Dermis blood vessel endothelial cell (primary cell): ENCODE measurements around the gene POC1B. TPM values are rescaled to one million over a fixed set of nuclear protein-coding genes. Genes with fewer than 3 reads are reported as not detected.
A peak's percentile ranks its signal among the peaks of the same experiment; 100 is the strongest.

Experiments
- DNase-seq: peaks from one replicate; pipeline ENCODE4 v3.0.0; 2010
- total RNA-seq: library from RNA; depleted of rRNA; stranded (reverse); fragments of >200 nt; gene quantifications from 2 replicates; pipeline ENCODE4 v1.2.3, GENCODE V29; 2014

Gene POC1B
- total RNA-seq, 1 donor from 2014 or later = 25.2 TPM

GRCh38 chr12:89494411-89495231 is 31.2 kb downstream of the POC1B start:
- DNase-seq = no peak

GRCh38 chr12:89493670-89494302 is 32.1 kb downstream of the POC1B start:
- DNase-seq = no peak

- no peak for DNase-seq
Measured at GRCh38 chr12:89492883-89493282, 33.0 kb downstream of the POC1B start.

GRCh38 chr12:89490922-89491321 is 34.9 kb downstream of the POC1B start:
- DNase-seq = no peak

GRCh38 chr12:89486264-89486663 is 39.6 kb downstream of the POC1B start:
- no peak for DNase-seq

- no peak for DNase-seq
Measured at GRCh38 chr12:89484470-89484869, 41.4 kb downstream of the POC1B start.

GRCh38 chr12:89481213-89481914 is 44.5 kb downstream of the POC1B start:
- DNase-seq = no peak

GRCh38 chr12:89479982-89480381 is 45.9 kb downstream of the POC1B start:
- no peak for DNase-seq

GRCh38 chr12:89477633-89478279 is 48.1 kb downstream of the POC1B start:
- no peak for DNase-seq

- DNase-seq = no peak
Measured at GRCh38 chr12:89476904-89477595, 48.8 kb downstream of the POC1B start.

GRCh38 chr12:89476232-89476631 is 49.6 kb downstream of the POC1B start:
- no peak for DNase-seq

- DNase-seq = no peak
Measured at GRCh38 chr12:89475203-89475990, 50.5 kb downstream of the POC1B start.

GRCh38 chr12:89474615-89475014 is 51.2 kb downstream of the POC1B start:
- DNase-seq = no peak

- no peak for DNase-seq
Measured at GRCh38 chr12:89472508-89472907, 53.3 kb downstream of the POC1B start.

- peak; percentile 80 for DNase-seq
Measured at GRCh38 chr12:89470741-89471509, 54.9 kb downstream of the POC1B start.

GRCh38 chr12:89469361-89469760 is 56.5 kb downstream of the POC1B start:
- peak; percentile 78 for DNase-seq

- no peak for DNase-seq
Measured at GRCh38 chr12:89468648-89469326, 57.1 kb downstream of the POC1B start.

GRCh38 chr12:89468017-89468416 is 57.8 kb downstream of the POC1B start:
- no peak for DNase-seq

- no peak for DNase-seq
Measured at GRCh38 chr12:89464974-89465592, 60.8 kb downstream of the POC1B start.
